ENCODE measurements around the gene GRK5.

DNA sequence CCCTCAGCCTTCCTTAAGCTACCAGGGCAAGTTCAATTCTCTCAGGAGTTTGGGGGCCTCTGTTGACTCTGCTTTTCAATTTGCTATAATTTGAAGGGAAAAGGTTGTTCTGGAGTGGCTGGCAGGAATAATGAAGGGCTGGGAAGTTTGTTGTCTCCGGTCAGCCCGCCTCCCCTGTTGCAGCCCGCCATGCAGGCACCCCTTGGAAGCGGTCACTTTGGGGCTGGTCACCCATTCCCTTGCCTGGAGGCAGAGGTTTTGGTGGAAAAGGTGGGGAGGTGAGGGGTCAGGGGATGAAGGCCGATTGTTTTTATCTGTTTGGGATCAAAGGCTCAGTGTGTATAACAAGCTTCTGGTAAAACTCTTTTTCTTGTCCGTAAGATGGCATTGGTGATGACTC, 79.1 kb downstream of the GRK5 start:
- TF ChIP-seq, protein P1, sequence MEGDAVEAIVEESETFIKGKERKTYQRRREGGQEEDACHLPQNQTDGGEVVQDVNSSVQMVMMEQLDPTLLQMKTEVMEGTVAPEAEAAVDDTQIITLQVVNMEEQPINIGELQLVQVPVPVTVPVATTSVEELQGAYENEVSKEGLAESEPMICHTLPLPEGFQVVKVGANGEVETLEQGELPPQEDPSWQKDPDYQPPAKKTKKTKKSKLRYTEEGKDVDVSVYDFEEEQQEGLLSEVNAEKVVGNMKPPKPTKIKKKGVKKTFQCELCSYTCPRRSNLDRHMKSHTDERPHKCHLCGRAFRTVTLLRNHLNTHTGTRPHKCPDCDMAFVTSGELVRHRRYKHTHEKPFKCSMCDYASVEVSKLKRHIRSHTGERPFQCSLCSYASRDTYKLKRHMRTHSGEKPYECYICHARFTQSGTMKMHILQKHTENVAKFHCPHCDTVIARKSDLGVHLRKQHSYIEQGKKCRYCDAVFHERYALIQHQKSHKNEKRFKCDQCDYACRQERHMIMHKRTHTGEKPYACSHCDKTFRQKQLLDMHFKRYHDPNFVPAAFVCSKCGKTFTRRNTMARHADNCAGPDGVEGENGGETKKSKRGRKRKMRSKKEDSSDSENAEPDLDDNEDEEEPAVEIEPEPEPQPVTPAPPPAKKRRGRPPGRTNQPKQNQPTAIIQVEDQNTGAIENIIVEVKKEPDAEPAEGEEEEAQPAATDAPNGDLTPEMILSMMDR (IDR thresholded peaks at IDR 0.05 in 4 of 5, conservative IDR thresholded peaks at IDR 0.05 in 1 of 5) = no peak
- TF ChIP-seq POLR2A (IDR thresholded peaks at IDR 0.05) = no peak
